ENCODE data around the gene PDF.

DNA sequence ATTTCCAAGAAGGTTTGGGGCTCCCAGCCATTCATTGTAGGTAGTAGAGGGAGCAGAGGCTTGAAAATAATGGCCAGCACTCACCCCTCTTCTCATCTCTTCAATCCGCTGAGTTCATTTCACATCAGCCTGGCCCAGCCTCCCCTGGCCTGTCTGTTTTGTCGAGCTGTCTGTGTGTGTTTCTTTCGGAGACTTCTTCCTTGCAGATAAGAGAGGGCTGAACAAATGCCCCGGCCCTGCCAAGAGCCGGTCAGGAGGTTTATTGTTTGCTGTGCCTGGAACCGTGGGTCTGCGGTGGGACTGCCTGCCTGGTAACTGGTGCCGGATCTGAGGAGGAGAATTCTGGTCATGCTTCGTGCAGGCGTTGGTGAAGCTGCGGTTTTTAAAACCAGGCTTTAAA lies 15.9 kb downstream of the PDF start:
- TF ChIP-seq EZH2 (IDR thresholded peaks at IDR 0.05; ENCODE audit: borderline replicate concordance, low read depth, low read length, severe bottlenecking) (no peak), POLR2A (IDR thresholded peaks at IDR 0.05; ENCODE audit: low read depth, low read length) (no peak), GATA2 (IDR thresholded peaks at IDR 0.05; ENCODE audit: insufficient read depth, insufficient read length, low read depth, low read length) (no peak), POLR2AphosphoS5 (IDR thresholded peaks at IDR 0.05; ENCODE audit: insufficient read depth, low read depth, low read length) (no peak), MYC (IDR thresholded peaks at IDR 0.05; ENCODE audit: low read depth, low read length) (no peak), JUN (IDR thresholded peaks at IDR 0.05; ENCODE audit: borderline replicate concordance, insufficient read depth, insufficient read length, low read depth) (no peak)
- TF ChIP-seq, protein P1, sequence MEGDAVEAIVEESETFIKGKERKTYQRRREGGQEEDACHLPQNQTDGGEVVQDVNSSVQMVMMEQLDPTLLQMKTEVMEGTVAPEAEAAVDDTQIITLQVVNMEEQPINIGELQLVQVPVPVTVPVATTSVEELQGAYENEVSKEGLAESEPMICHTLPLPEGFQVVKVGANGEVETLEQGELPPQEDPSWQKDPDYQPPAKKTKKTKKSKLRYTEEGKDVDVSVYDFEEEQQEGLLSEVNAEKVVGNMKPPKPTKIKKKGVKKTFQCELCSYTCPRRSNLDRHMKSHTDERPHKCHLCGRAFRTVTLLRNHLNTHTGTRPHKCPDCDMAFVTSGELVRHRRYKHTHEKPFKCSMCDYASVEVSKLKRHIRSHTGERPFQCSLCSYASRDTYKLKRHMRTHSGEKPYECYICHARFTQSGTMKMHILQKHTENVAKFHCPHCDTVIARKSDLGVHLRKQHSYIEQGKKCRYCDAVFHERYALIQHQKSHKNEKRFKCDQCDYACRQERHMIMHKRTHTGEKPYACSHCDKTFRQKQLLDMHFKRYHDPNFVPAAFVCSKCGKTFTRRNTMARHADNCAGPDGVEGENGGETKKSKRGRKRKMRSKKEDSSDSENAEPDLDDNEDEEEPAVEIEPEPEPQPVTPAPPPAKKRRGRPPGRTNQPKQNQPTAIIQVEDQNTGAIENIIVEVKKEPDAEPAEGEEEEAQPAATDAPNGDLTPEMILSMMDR (IDR thresholded peaks at IDR 0.05; ENCODE audit: extremely low read depth in 1 of 2, insufficient read depth in 1 of 2, low read depth in 1 of 2, low read length in 2 of 2): no peak
